Nephron progenitor cell (in vitro differentiated cells): ENCODE results near the gene FXN.
A peak's percentile ranks its signal among the peaks of the same experiment; 100 is the strongest.

Experiments
- DNase-seq: peaks from one replicate; pipeline ENCODE4 v3.0.0; 2021
- H3K27ac Mint-ChIP-seq: 2 replicates; pipeline ENCODE4 v1.8.0; 2021; ENCODE audit warnings: mild to moderate bottlenecking, moderate library complexity, mixed read lengths
- H3K27me3 Mint-ChIP-seq: 2 replicates; pipeline ENCODE4 v1.8.0; 2021; ENCODE audit warnings: mild to moderate bottlenecking, low read depth, mixed read lengths; ENCODE audit not compliant: poor library complexity
- H3K36me3 Mint-ChIP-seq: 2 replicates; pipeline ENCODE4 v1.8.0; 2021; ENCODE audit warnings: low read depth, mixed read lengths
- H3K4me1 Mint-ChIP-seq: 2 replicates; pipeline ENCODE4 v1.8.0; 2021; ENCODE audit warnings: mixed read lengths
- H3K4me3 Mint-ChIP-seq: 2 replicates; pipeline ENCODE4 v1.8.0; 2021; ENCODE audit warnings: mild to moderate bottlenecking, moderate library complexity, mixed read lengths
- H3K9me3 Mint-ChIP-seq: 2 replicates; pipeline ENCODE4 v1.8.0; 2021; ENCODE audit warnings: mild to moderate bottlenecking, moderate library complexity, mixed read lengths
- TF ChIP-seq, protein P1 (sequence below): fragments of 200-600 bp; sonication (generic); IDR thresholded peaks from 2 replicates; pipeline ENCODE4 v1.5.0; 2021; ENCODE audit warnings: antibody characterized with exemption

FXN gene

GRCh38 chr9:69009708-69010107 is 25.8 kb upstream of the FXN start:
- TF ChIP-seq, protein P1, sequence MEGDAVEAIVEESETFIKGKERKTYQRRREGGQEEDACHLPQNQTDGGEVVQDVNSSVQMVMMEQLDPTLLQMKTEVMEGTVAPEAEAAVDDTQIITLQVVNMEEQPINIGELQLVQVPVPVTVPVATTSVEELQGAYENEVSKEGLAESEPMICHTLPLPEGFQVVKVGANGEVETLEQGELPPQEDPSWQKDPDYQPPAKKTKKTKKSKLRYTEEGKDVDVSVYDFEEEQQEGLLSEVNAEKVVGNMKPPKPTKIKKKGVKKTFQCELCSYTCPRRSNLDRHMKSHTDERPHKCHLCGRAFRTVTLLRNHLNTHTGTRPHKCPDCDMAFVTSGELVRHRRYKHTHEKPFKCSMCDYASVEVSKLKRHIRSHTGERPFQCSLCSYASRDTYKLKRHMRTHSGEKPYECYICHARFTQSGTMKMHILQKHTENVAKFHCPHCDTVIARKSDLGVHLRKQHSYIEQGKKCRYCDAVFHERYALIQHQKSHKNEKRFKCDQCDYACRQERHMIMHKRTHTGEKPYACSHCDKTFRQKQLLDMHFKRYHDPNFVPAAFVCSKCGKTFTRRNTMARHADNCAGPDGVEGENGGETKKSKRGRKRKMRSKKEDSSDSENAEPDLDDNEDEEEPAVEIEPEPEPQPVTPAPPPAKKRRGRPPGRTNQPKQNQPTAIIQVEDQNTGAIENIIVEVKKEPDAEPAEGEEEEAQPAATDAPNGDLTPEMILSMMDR, result no peak
- no peak overlapping the region for H3K27ac Mint-ChIP-seq
- peaks cover 19% of the 10 kb centered on the region for H3K4me1 Mint-ChIP-seq
- H3K9me3 Mint-ChIP-seq, result peaks cover 4% of the 10 kb centered on the region
- peaks cover 10% of the 10 kb centered on the region for H3K27me3 Mint-ChIP-seq
- H3K4me3 Mint-ChIP-seq, result no peak overlapping the region
- H3K36me3 Mint-ChIP-seq, result no peaks in the 10 kb centered on the region
- DNase-seq, result no peak

GRCh38 chr9:69012696-69013381 is 22.7 kb upstream of the FXN start:
- Mint-ChIP-seq H3K4me1 (peaks cover 13% of the 10 kb centered on the region), H3K27ac (no peak overlapping the region), H3K9me3 (peaks cover 4% of the 10 kb centered on the region), H3K4me3 (no peak overlapping the region), H3K36me3 (no peaks in the 10 kb centered on the region), H3K27me3 (peaks cover 3% of the 10 kb centered on the region)
- TF ChIP-seq, protein P1, result no peak
- DNase-seq, result no peak

GRCh38 chr9:69013382-69013727 is 22.2 kb upstream of the FXN start:
- DNase-seq, result no peak
- no peaks in the 10 kb centered on the region for H3K36me3 Mint-ChIP-seq

GRCh38 chr9:69014013-69014412 is 21.5 kb upstream of the FXN start, which contains the start of gene PRKACG:
PRKACG (minus strand) TSS chr9:69014113; CDS start chr9:69014092, 21 bp downstream.
- Mint-ChIP-seq H3K36me3 (no peaks in the 10 kb centered on the region), H3K9me3 (peaks cover 4% of the 10 kb centered on the region), H3K27ac (peak within 1 kb of the TSS; percentile 36), H3K4me3 (no peak within 1 kb of the TSS), H3K27me3 (peaks cover 8% of the 10 kb centered on the region), H3K4me1 (peaks cover 13% of the 10 kb centered on the region)
- TF ChIP-seq, protein P1, result no peak
- DNase-seq, result no peak

More at GRCh38 chr9:69013382-69013727, 22.2 kb upstream of the FXN start:
- Mint-ChIP-seq H3K4me1 (peaks cover 13% of the 10 kb centered on the region), H3K27ac (peak overlapping the region; percentile 36), H3K27me3 (peaks cover 3% of the 10 kb centered on the region), H3K4me3 (no peak overlapping the region), H3K9me3 (peaks cover 4% of the 10 kb centered on the region)
- TF ChIP-seq, protein P1, result no peak

DNA sequence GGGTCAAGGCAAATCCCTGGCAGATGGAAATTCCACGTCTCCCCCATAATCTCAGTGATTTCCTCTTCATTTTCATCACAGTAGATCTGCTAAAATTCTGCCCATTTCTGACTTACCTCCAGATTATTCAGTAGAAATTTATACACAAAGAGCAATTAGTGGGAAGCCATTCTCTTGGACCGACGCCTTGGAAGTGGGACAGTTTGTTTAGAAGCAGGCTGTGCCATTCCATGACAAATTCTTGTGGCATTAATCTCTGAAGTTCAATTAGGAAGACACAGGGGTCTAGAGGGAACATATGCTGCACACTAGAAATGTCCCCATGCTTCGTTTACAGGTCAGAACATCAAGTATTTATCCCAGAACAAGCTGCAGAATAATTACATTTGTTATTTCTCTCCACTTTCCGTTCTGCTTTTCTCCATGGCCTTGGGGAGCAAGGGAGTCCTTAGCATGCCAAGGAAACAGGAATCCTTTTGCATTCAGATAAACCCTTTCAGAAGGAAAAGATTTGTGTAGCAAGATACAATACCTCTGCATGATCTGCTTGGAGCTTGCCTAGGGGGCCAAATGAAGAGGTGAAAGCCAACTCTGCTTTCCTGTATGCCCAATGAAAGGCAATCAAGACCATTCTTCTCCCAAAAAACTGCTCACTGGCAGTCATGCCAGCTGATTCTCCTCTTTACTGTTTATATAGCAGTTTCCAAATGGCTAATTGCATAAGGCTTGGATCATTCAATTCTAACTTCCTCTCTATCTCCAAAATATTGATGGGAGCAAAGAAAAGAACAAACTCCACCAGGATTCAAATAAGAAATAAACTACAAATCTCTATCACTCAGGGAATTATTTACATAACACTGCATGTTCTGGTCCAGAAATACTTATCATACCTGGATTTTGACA is 19.1 kb upstream of the FXN start:
- Mint-ChIP-seq H3K27ac (no peak overlapping the region), H3K36me3 (no peaks in the 10 kb centered on the region), H3K9me3 (peaks cover 4% of the 10 kb centered on the region), H3K4me1 (peaks cover 13% of the 10 kb centered on the region), H3K4me3 (no peak overlapping the region), H3K27me3 (peaks cover 9% of the 10 kb centered on the region)
- TF ChIP-seq, protein P1, result no peak
- no peak for DNase-seq
